ENCODE data around the gene ADI1. TPM values are rescaled to one million over a fixed set of nuclear protein-coding genes. Genes with fewer than 3 reads are reported as not detected.
"Not testable (repeated sequence)": the region's sequence is repeated elsewhere in the genome, so short reads cannot be mapped to it uniquely, and the experiment has no call there.

The ADI1 gene
- total RNA-seq, 1 donor from 2014 or later: 42.0 TPM

DNA sequence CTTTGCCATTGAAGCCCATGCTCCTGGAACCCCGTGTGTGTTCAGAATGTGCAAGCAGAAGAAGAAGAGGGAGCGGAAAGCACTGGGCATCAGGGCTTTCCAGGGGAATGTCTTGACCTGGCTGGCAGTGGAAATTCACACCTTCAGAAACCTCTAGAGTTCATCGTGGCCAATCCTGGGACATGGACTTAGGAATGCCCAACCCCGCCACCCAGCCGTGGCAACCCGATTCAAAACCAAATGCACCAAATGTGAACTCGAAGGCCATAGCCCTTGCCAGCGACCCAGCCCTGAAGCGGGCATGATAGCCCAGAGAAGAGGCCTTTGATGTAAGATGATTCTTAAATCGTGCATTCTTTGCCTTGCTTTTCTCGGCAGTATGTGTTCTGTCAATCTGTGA lies 69.4 kb downstream of the ADI1 start:
- DNase-seq (ENCODE audit: low spot score): no peak

DNA sequence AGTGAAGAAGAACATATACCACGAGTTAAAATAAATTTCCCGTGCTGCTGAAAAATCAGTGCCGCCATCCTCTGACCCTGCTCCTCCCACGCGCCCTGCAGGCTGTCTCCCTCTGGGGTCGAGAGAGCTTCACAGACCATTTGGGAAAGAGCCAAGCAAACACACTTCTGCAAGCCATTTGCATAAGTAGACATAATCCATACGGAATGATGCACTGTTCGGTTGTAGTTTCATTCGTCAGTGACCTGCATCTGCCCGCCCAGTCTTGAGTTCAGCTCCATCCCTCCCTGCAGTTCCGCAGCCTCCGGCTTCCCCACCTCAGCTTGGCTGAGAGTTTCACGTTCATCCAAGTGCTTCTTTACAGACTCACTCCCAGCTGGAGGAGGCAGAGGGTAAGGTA lies 70.2 kb downstream of the ADI1 start:
- DNase-seq (ENCODE audit: low spot score): no peak

DNA sequence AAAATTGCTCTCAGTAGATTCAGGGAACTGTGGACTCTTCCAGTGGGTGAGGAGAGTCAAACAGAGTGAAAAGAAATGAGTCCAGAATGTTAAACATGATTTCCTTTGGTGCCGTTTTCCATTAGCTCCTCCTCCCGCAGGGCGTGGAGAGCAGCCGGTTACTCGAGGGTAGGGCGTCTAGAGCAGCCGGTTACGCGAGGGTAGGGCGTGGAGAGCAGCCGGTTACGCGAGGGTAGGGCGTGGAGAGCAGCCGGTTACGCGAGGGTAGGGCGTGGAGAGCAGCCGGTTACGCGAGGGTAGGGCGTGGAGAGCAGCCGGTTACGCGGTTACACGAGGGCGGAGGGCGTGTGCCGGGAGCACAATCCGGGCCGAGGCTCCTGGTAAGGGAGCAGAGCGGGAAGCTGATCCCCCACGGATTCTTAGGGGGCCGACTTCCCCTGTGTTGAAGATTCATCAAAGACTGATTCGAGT lies 70.9 kb downstream of the ADI1 start:
- not testable (repeated sequence) for DNase-seq (ENCODE audit: low spot score)

DNA sequence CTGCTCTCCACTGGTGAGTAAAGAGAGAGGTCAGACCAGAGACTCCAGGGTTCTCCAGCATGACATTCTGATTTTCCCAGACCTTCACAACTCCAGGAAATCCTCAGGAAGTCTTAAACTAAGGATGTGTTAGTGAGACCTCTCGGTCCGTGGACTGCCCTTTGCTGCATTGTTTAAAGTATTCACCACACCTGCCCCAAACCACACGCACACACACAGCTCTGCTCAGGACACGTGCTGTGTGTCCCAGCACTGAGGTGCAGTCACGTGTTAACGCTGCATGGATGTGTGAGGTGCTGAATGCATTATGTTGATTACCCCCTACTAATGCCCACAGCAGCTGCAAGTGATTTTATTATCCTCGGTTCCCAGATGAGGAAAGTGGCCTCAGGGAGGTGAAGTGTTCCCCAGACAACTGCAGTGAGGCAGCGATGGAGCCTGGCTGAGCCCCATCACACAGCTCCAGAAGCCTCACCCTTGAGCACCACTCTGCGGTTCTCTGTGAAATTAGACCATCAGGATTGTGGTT lies 71.5 kb downstream of the ADI1 start:
- DNase-seq (ENCODE audit: low spot score): no peak

Other genes with a start within 250 kb of the ADI1 start
- 38.1 TPM for gene EIPR1, start 141.7 kb downstream of the ADI1 start, total RNA-seq
- gene TRAPPC12, start 139.8 kb downstream of the ADI1 start, total RNA-seq: 173 TPM
- 18.3 TPM for gene RNASEH1, start 38.8 kb upstream of the ADI1 start, total RNA-seq
- gene RPS7, start 55.7 kb upstream of the ADI1 start, total RNA-seq: 1,218 TPM
- 2.4 TPM for gene COLEC11, start 75.6 kb upstream of the ADI1 start, total RNA-seq
- gene ALLC, start 138.7 kb upstream of the ADI1 start, total RNA-seq: not detected
- not detected for gene DCDC2C, start 184.0 kb upstream of the ADI1 start, total RNA-seq

Data from ureter (tissue), 1 donor.